HCT116 (cell line): ENCODE data around the gene MAPKAPK3. TPM values are rescaled to one million over a fixed set of nuclear protein-coding genes. Genes with fewer than 3 reads are reported as not detected.

Experiments used
- ATAC-seq: fragments of 200-7000 bp; cut with Tn5 transposase; 2 replicates; pipeline ENCODE4 v1.9.1; 2020; ENCODE audit warnings: mild to moderate bottlenecking, moderate library complexity
- BruUV-seq: library from RNA; stranded (reverse); fragments of 400-500 nt; replicated peaks from 2 replicates; lab custom pipeline; 2021; lab: Mats Ljungman, UMichigan
- CTCF ChIA-PET: fragments of 300-600 bp; sonication (Branson Sonifier 250); formaldehyde crosslinking; loops from one replicate; lab custom pipeline; 2021; ENCODE audit warnings: antibody characterized with exemption; lab: Charles Lee
- POLR2A ChIA-PET: fragments of 300-600, 350-600 bp; sonication (Branson Sonifier 250); formaldehyde crosslinking; loops from one replicate; lab custom pipeline; 2021; ENCODE audit warnings: antibody characterized with exemption; lab: Charles Lee
- RAD21 ChIA-PET, 2 experiments: fragments of 300-600 bp; sonication (Branson Sonifier 250); formaldehyde crosslinking; loops; one replicate each; lab custom pipeline; 2023; ENCODE audit warnings: low total read pairs in 2 of 2; ENCODE audit not compliant: uncharacterized antibody in 2 of 2, unreplicated experiment in 2 of 2, low non-redundant PET in 1 of 2; lab: Charles Lee
- DNase-seq: peaks from one replicate; pipeline ENCODE4 v3.0.0-alpha.2; 2010; ENCODE audit warnings: low read depth, low spot score
- H2AFZ ChIP-seq: fragments of 200-600 bp; shearing (Covaris generic), sonication (generic); 2 replicates; pipeline ENCODE4 v1.6.1; 2017; ENCODE audit warnings: low read depth, mixed run types, mixed read lengths, antibody characterized with exemption, low read length; ENCODE audit not compliant: poor library complexity, severe bottlenecking
- H3K27ac ChIP-seq: 2 replicates; pipeline ENCODE4 v1.5.1; 2012; ENCODE audit warnings: low read depth, low read length
- H3K27me3 ChIP-seq: fragments of 200-600 bp; sonication (generic); 2 replicates; pipeline ENCODE4 v1.6.1; 2016; ENCODE audit warnings: mixed run types, low read length, mixed read lengths; ENCODE audit not compliant: insufficient read depth
- H3K36me3 ChIP-seq, 2 experiments: fragments of 200-500 bp in 1 of 2; fragments of 200-600 bp in 1 of 2; sonication (Bioruptor generic) in 1 of 2; sonication (generic) in 1 of 2; 2 replicates each; pipeline versions ENCODE4 v1.5.1 to v1.6.1; 2014 to 2016; ENCODE audit warnings: low read length in 2 of 2, inconsistent platforms in 1 of 2, mixed read lengths in 1 of 2, mixed run types in 1 of 2; ENCODE audit not compliant: insufficient read depth in 2 of 2, control insufficient read depth in 1 of 2
- H3K4me1 ChIP-seq, 2 experiments: fragments of 200-600 bp in 1 of 2; sonication (generic) in 1 of 2; 2 replicates each; pipeline versions ENCODE4 v1.5.1 to v1.6.1; 2012 to 2017; ENCODE audit warnings: low read length in 2 of 2, inconsistent platforms in 1 of 2, mild to moderate bottlenecking in 1 of 2, mixed read lengths in 1 of 2, mixed run types in 1 of 2, moderate library complexity in 1 of 2; ENCODE audit not compliant: insufficient read depth in 2 of 2, control insufficient read depth in 1 of 2
- H3K4me2 ChIP-seq: fragments of 200-600 bp; sonication (generic); 2 replicates; pipeline ENCODE4 v1.6.1; 2017; ENCODE audit warnings: mixed run types, low read length, mixed read lengths
- H3K4me3 ChIP-seq, 2 experiments: fragments of 200-600 bp in 1 of 2; sonication (generic) in 1 of 2; replicated peaks in 1 of 2; 2 replicates each; pipeline ENCODE4 v1.5.1; 2011 to 2016; ENCODE audit warnings: low read length in 2 of 2, control low read depth in 1 of 2, low read depth in 1 of 2, mild to moderate bottlenecking in 1 of 2, mixed read lengths in 1 of 2, mixed run types in 1 of 2
- H3K79me2 ChIP-seq: fragments of 200-600 bp; sonication (generic); 2 replicates; pipeline ENCODE4 v1.6.1; 2017; ENCODE audit warnings: mild to moderate bottlenecking, mixed run types, low read length, moderate library complexity, mixed read lengths; ENCODE audit not compliant: insufficient read depth
- H3K9ac ChIP-seq: fragments of 200-600 bp; sonication (generic); 2 replicates; pipeline ENCODE4 v1.6.1; 2016; ENCODE audit warnings: low read length, mixed read lengths
- H3K9me2 ChIP-seq: fragments of 200-600 bp; sonication (generic), shearing (Covaris generic); 2 replicates; pipeline ENCODE4 v1.6.1; 2017; ENCODE audit warnings: mixed run types, mild to moderate bottlenecking, moderate library complexity; ENCODE audit not compliant: insufficient read depth
- H3K9me3 ChIP-seq, 2 experiments: fragments of 200-500 bp in 1 of 2; fragments of 200-600 bp in 1 of 2; sonication (Bioruptor generic) in 1 of 2; sonication (generic) in 1 of 2; 2 replicates each; pipeline ENCODE4 v1.6.1; 2014 to 2017; ENCODE audit warnings: low read length in 2 of 2, mixed read lengths in 2 of 2, inconsistent platforms in 1 of 2, low read depth in 1 of 2, mild to moderate bottlenecking in 1 of 2, mixed run types in 1 of 2, moderate library complexity in 1 of 2; ENCODE audit not compliant: control insufficient read depth in 1 of 2, insufficient read depth in 1 of 2
- H4K20me1 ChIP-seq: fragments of 200-600 bp; sonication (generic), shearing (Covaris generic); 2 replicates; pipeline ENCODE4 v1.6.1; 2017; ENCODE audit warnings: mixed run types, mild to moderate bottlenecking, moderate library complexity; ENCODE audit not compliant: insufficient read depth
- EGR1 ChIP-seq: IDR thresholded peaks from 2 replicates; pipeline ENCODE4 v1.6.1; 2012; ENCODE audit warnings: low read depth
- ELF1 ChIP-seq: IDR thresholded peaks from 2 replicates; pipeline ENCODE4 v1.6.1; 2012; ENCODE audit warnings: low read depth, borderline replicate concordance
- EZH2phosphoT487 ChIP-seq: fragments of 200-600 bp; IDR thresholded peaks from 2 replicates; pipeline ENCODE4 v1.6.1; 2018; ENCODE audit warnings: antibody characterized with exemption, borderline replicate concordance
- POLR2A ChIP-seq: IDR thresholded peaks from 2 replicates; pipeline ENCODE4 v1.7.0; 2011; ENCODE audit warnings: borderline replicate concordance; ENCODE audit not compliant: insufficient read depth, insufficient read length; ENCODE audit errors: extremely low read depth
- POLR2AphosphoS5 ChIP-seq: IDR thresholded peaks from 2 replicates; pipeline ENCODE4 v1.6.1; 2011; ENCODE audit warnings: mild to moderate bottlenecking, low read depth, low read length, moderate library complexity
- RAD21 ChIP-seq: IDR thresholded peaks from 2 replicates; pipeline ENCODE4 v1.6.1; 2012; ENCODE audit warnings: low read depth, mild to moderate bottlenecking
- SP1 ChIP-seq: IDR thresholded peaks from 2 replicates; pipeline ENCODE4 v1.6.1; 2012; ENCODE audit warnings: low read depth
- SRF ChIP-seq: IDR thresholded peaks from 2 replicates; pipeline ENCODE4 v1.6.1; 2012; ENCODE audit warnings: low read depth
- TCF7L2 ChIP-seq: IDR thresholded peaks from 2 replicates; pipeline ENCODE4 v1.7.0; 2011; ENCODE audit warnings: borderline replicate concordance, inconsistent platforms; ENCODE audit not compliant: insufficient read depth, insufficient read length; ENCODE audit errors: extremely low read depth
- YY1 ChIP-seq: IDR thresholded peaks from 2 replicates; pipeline ENCODE4 v1.6.1; 2011; ENCODE audit warnings: low read length, low read depth, moderate library complexity, mild to moderate bottlenecking; ENCODE audit not compliant: insufficient replicate concordance; ENCODE audit errors: extremely low read depth
- ZFX ChIP-seq: fragments of 450-650 bp; IDR thresholded peaks from 2 replicates; pipeline ENCODE4 v1.6.1; 2017
- ZNF274 ChIP-seq: fragments of 200-500 bp; sonication (Bioruptor generic); IDR thresholded peaks from 2 replicates; pipeline ENCODE4 v1.6.1; 2014; ENCODE audit warnings: mild to moderate bottlenecking, low read depth, low read length, inconsistent platforms
- intact Hi-C: fragments of 100-400 bp; cut with micrococcal nuclease; formaldehyde crosslinking; loops from 2 replicates; pipeline ENCODE4 v1.10.0; 2022
- total RNA-seq: library from RNA; stranded (reverse); gene quantifications from one replicate; pipeline ENCODE4 v1.2.1, GENCODE V29; 2021; ENCODE audit not compliant: unreplicated experiment
- TF ChIP-seq, protein P1 (sequence below): IDR thresholded peaks from 2 replicates; pipeline ENCODE4 v1.6.1; 2011; ENCODE audit warnings: mild to moderate bottlenecking, low read length, moderate library complexity; ENCODE audit not compliant: insufficient replicate concordance; ENCODE audit errors: extremely low read depth
- TF ChIP-seq, protein P2 (sequence below): IDR thresholded peaks from 2 replicates; pipeline ENCODE4 v1.6.1; 2012
- TF ChIP-seq, protein P3 (sequence below): IDR thresholded peaks from 2 replicates; pipeline ENCODE4 v1.6.1; 2012; ENCODE audit warnings: low read depth

The MAPKAPK3 gene
- total RNA-seq, 1 experiment from 2014 or later = 87.3 TPM

DNA sequence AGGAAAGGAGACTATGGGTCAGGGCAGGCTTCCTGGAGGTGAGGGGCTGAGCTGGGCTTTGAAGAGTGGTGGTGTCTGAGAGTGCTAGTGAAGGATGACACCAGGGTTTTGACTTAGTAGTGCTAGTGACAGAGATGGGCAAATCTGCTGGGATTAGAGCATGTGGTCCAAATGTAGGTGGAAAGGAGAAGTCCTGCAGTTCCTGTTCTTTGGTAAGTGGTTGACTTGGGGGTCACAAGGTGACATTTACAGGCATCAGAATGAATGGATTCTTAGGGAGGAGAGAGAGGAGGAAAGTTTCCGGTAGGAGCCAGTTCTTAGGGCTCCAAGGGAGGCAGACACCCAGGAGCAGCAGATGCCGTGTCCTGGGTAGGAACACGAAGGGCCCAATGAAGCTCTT, 57.0 kb downstream of the MAPKAPK3 start:
- H3K36me3 ChIP-seq = no peaks in the 10 kb centered on the region
- CTCF ChIA-PET = interaction anchor here (1.3 to 2.6 kb wide), 3 partner anchors 57 to 698 kb away, joined by 3 to 8 read pairs (median 4); partner anchors contain the start of gene MAPKAPK3
- TF ChIP-seq ELF1 = no peak
- TF ChIP-seq, protein P1, sequence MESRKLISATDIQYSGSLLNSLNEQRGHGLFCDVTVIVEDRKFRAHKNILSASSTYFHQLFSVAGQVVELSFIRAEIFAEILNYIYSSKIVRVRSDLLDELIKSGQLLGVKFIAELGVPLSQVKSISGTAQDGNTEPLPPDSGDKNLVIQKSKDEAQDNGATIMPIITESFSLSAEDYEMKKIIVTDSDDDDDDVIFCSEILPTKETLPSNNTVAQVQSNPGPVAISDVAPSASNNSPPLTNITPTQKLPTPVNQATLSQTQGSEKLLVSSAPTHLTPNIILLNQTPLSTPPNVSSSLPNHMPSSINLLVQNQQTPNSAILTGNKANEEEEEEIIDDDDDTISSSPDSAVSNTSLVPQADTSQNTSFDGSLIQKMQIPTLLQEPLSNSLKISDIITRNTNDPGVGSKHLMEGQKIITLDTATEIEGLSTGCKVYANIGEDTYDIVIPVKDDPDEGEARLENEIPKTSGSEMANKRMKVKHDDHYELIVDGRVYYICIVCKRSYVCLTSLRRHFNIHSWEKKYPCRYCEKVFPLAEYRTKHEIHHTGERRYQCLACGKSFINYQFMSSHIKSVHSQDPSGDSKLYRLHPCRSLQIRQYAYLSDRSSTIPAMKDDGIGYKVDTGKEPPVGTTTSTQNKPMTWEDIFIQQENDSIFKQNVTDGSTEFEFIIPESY = no peak
- no peak for TF ChIP-seq TCF7L2
- TF ChIP-seq EGR1 = no peak
- TF ChIP-seq YY1 = no peak
- TF ChIP-seq, protein P2, sequence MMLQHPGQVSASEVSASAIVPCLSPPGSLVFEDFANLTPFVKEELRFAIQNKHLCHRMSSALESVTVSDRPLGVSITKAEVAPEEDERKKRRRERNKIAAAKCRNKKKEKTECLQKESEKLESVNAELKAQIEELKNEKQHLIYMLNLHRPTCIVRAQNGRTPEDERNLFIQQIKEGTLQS = no peak
- no peak for TF ChIP-seq POLR2AphosphoS5
- no peak for TF ChIP-seq POLR2A
- TF ChIP-seq, protein P3, sequence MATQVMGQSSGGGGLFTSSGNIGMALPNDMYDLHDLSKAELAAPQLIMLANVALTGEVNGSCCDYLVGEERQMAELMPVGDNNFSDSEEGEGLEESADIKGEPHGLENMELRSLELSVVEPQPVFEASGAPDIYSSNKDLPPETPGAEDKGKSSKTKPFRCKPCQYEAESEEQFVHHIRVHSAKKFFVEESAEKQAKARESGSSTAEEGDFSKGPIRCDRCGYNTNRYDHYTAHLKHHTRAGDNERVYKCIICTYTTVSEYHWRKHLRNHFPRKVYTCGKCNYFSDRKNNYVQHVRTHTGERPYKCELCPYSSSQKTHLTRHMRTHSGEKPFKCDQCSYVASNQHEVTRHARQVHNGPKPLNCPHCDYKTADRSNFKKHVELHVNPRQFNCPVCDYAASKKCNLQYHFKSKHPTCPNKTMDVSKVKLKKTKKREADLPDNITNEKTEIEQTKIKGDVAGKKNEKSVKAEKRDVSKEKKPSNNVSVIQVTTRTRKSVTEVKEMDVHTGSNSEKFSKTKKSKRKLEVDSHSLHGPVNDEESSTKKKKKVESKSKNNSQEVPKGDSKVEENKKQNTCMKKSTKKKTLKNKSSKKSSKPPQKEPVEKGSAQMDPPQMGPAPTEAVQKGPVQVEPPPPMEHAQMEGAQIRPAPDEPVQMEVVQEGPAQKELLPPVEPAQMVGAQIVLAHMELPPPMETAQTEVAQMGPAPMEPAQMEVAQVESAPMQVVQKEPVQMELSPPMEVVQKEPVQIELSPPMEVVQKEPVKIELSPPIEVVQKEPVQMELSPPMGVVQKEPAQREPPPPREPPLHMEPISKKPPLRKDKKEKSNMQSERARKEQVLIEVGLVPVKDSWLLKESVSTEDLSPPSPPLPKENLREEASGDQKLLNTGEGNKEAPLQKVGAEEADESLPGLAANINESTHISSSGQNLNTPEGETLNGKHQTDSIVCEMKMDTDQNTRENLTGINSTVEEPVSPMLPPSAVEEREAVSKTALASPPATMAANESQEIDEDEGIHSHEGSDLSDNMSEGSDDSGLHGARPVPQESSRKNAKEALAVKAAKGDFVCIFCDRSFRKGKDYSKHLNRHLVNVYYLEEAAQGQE = no peak
- no peak for TF ChIP-seq EZH2phosphoT487
- no peak for TF ChIP-seq SRF
- TF ChIP-seq ZFX = no peak
- no peak for TF ChIP-seq SP1
- no peak for TF ChIP-seq RAD21
- TF ChIP-seq ZNF274 = no peak
- H2AFZ ChIP-seq = no peak overlapping the region
- H3K4me3 ChIP-seq = no peak overlapping the region
- H4K20me1 ChIP-seq = no peaks in the 10 kb centered on the region
- ATAC-seq (no peak), DNase-seq (no peak)
- no peaks in the 10 kb centered on the region for H3K27me3 ChIP-seq
- no peak overlapping the region for H3K27ac ChIP-seq
- RAD21 ChIA-PET = no interaction called here
- POLR2A ChIA-PET = no interaction called here
- H3K4me1 ChIP-seq = peaks cover 24 to 34% of the 10 kb centered on the region in 2 experiments
- intact Hi-C loops = no loop called here
- H3K9me3 ChIP-seq = no peaks in the 10 kb centered on the region
- H3K4me2 ChIP-seq = peak overlapping the region; percentile 85
- no TSS peak for BruUV-seq
- H3K9ac ChIP-seq = no peak overlapping the region
- H3K79me2 ChIP-seq = no peaks in the 10 kb centered on the region
- no peaks in the 10 kb centered on the region for H3K9me2 ChIP-seq
